ENCODE measurements around the gene SNTB2. TPM values are rescaled to one million over a fixed set of nuclear protein-coding genes. Genes with fewer than 3 reads are reported as not detected.

The SNTB2 gene
- total RNA-seq, 2 donors from 2014 or later: 34.5 to 34.8 TPM

GRCh38 chr16:69328854-69329316 lies 141.9 kb downstream of the SNTB2 start:
- Histone ChIP-seq H3K27me3 (no peaks in the 10 kb centered on the region), H3K4me1 (peaks cover 34% of the 10 kb centered on the region), H3K27ac (no peak overlapping the region), H3K9me3 (no peaks in the 10 kb centered on the region), H3K4me3 (peak overlapping the region; percentile 99), H3K9ac (ENCODE audit: low read depth in 2 of 2, low read length in 2 of 2) (peak overlapping the region; percentile 47 to 81), H3K36me3 (no peaks in the 10 kb centered on the region)
- intact Hi-C loops (cut with DNase I): no loop called here
- DNase-seq: no peak
- TF ChIP-seq, protein P1, sequence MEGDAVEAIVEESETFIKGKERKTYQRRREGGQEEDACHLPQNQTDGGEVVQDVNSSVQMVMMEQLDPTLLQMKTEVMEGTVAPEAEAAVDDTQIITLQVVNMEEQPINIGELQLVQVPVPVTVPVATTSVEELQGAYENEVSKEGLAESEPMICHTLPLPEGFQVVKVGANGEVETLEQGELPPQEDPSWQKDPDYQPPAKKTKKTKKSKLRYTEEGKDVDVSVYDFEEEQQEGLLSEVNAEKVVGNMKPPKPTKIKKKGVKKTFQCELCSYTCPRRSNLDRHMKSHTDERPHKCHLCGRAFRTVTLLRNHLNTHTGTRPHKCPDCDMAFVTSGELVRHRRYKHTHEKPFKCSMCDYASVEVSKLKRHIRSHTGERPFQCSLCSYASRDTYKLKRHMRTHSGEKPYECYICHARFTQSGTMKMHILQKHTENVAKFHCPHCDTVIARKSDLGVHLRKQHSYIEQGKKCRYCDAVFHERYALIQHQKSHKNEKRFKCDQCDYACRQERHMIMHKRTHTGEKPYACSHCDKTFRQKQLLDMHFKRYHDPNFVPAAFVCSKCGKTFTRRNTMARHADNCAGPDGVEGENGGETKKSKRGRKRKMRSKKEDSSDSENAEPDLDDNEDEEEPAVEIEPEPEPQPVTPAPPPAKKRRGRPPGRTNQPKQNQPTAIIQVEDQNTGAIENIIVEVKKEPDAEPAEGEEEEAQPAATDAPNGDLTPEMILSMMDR (IDR thresholded peaks at IDR 0.05): no peak

DNA sequence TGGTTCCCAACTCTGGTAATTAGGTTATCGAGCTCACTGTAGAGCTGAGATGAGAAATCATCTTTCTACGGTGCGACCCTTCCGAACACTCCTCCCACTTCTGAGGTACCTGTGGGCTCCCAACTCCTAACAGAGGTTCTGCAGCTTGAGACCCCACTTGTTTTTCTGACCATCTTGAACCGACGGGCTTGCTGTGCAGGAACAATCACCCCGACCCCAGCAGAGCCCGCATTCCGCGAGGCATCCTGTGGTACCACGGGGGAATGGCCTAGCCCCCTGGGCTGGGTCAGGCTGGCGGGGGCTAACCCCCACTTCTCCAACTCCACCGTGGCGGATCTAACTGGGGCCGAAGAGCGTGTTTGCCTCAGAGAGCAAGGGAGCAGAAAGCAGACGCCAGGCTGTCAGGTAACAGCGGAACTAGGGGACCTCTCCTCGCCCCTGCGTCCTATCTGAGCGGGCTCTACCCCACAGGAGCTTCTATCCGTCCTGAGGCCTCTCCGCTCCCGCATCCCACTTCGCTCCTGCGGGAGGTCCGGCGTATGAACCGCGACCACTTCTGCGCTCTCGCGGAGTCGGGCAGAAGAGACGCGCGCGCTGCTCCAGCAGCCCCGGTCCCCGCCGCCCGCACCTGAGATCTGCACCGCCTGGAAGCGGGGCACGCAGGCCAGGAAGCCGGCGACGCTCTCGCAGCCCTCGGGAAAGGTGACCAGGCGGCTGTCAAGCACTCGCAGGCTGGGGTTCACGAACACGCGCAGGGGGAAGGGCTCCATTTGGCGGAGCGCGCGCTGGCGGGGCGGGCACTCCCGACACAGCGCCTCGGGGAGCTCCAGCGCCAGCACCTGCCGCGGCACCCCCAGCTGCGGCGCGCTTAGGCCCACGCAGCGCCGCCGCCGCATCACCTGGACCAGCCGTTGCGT lies 142.7 kb downstream of the SNTB2 start:
- Histone ChIP-seq H3K36me3 (peaks cover 3% of the 10 kb centered on the region), H3K27me3 (no peaks in the 10 kb centered on the region), H3K4me1 (peaks cover 32% of the 10 kb centered on the region), H3K27ac (peak overlapping the region; percentile 95), H3K9me3 (no peaks in the 10 kb centered on the region), H3K4me3 (peak overlapping the region; percentile 99), H3K9ac (ENCODE audit: low read depth in 2 of 2, low read length in 2 of 2) (peak overlapping the region; percentile 81 to 89)
- TF ChIP-seq, protein P1 (IDR thresholded peaks at IDR 0.05): no peak
- peak; percentile 49 for DNase-seq
- intact Hi-C loops (cut with DNase I): no loop called here

GRCh38 chr16:69330286-69331109 lies 143.5 kb downstream of the SNTB2 start, which contains the start of gene PDF:
PDF (minus strand) TSS chr16:69330588; CDS start chr16:69330570, 18 bp downstream.
- H3K4me1 ChIP-seq: peaks cover 32% of the 10 kb centered on the region
- intact Hi-C loops (cut with DNase I): no loop called here
- peak within 1 kb of the TSS; percentile 95 for H3K27ac ChIP-seq
- TF ChIP-seq, protein P1 (IDR thresholded peaks at IDR 0.05): no peak
- peak within 1 kb of the TSS; percentile 99 for H3K4me3 ChIP-seq
- H3K9me3 ChIP-seq: no peaks in the 10 kb centered on the region
- no peaks in the 10 kb centered on the region for H3K27me3 ChIP-seq
- peak within 1 kb of the TSS; percentile 81 to 89 for H3K9ac ChIP-seq (ENCODE audit: low read depth in 2 of 2, low read length in 2 of 2)
- H3K36me3 ChIP-seq: peaks cover 8% of the 10 kb centered on the region
- DNase-seq: peak; percentile 97

DNA sequence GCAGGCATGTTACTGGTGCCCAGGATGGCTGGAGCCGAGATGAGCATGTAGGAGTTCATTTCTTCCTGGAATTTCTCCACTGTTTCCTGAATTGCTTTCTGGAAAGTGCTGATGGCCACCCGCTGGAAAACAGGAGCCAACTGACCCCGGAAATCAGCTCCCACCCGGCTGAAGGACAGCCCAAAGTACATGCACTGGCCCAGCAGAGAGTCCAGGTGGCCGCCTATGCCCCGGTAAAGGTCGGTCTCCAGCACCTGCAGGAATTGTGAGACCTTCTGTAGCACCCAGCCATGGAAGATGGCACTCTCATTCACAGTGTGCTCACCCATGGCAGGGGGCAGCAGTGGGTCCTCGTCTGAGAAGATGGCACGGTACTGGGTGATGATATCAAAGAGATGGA lies 147.7 kb downstream of the SNTB2 start:
- Histone ChIP-seq H3K27me3 (no peaks in the 10 kb centered on the region), H3K27ac (no peak overlapping the region), H3K4me3 (no peak overlapping the region), H3K36me3 (peaks cover 8% of the 10 kb centered on the region), H3K9me3 (no peaks in the 10 kb centered on the region), H3K4me1 (peaks cover 6% of the 10 kb centered on the region), H3K9ac (ENCODE audit: low read depth in 2 of 2, low read length in 2 of 2) (no peak overlapping the region)
- TF ChIP-seq, protein P1 (IDR thresholded peaks at IDR 0.05): no peak
- intact Hi-C loops (cut with DNase I): no loop called here
- no peak for DNase-seq

DNA sequence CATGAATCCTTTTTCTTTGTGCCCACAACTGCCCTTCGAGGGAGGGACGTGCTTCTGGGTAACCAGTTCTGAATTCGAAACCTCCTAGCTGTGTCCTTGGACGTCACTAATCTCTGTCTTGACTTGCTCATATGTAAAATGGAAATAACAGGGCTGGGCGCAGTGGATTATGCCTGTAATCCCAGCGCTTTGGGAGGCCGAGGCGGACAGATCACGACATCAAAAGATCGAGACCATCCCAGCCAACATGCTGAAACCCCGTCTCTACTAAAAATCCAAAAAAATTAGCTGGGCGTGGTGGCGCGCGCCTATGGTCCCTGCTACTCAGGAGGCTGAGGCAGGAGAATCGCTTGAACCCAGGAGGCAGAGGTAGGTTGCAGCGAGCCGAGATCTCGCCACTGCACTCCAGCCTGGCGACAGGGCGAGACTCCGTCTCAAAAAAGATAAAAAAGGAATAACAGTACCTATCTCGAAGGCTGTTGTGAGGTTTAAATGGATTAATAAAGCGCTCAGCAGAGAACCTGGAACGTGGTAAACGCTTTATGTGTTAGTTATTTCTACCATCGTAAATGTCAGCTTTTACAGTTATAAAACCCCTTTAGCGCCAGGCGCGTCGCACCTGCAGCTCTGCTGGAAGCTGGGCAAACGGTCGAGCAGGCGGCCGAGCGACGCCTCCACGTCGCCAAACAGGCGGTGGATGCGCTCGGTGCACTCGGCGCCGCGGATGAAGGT lies 151.8 kb downstream of the SNTB2 start:
- Histone ChIP-seq H3K9ac (ENCODE audit: low read depth in 2 of 2, low read length in 2 of 2) (peak overlapping the region; percentile 80 to 90), H3K36me3 (peaks cover 8% of the 10 kb centered on the region), H3K9me3 (no peaks in the 10 kb centered on the region), H3K27ac (peak overlapping the region; percentile 93), H3K4me1 (peaks cover 15% of the 10 kb centered on the region), H3K27me3 (no peaks in the 10 kb centered on the region), H3K4me3 (peak overlapping the region; percentile 88)
- intact Hi-C loops (cut with DNase I): no loop called here
- peak; percentile 58 for DNase-seq
- TF ChIP-seq, protein P1 (IDR thresholded peaks at IDR 0.05): no peak

Data from colonic mucosa (tissue), 4 donors.